Keratinocyte (primary cell): ENCODE results near the gene ADAMTS17.

Experiments used
- EZH2 ChIP-seq: IDR thresholded peaks from one replicate; pipeline ENCODE4 v1.6.1; 2012; ENCODE audit warnings: inconsistent platforms, mild to moderate bottlenecking, low read length, moderate library complexity
- TF ChIP-seq, protein P1 (sequence below), 3 experiments: IDR thresholded peaks in 1 of 3; conservative IDR thresholded peaks in 1 of 3; optimal IDR thresholded peaks in 1 of 3; 2 replicates in 2 of 3; 3 replicates in 1 of 3; pipeline versions ENCODE3 to v1.5.1; 2011; ENCODE audit warnings: low read length in 3 of 3, mild to moderate bottlenecking in 3 of 3, moderate library complexity in 2 of 3, control low read depth in 1 of 3, inconsistent platforms in 1 of 3; ENCODE audit not compliant: insufficient read depth in 2 of 3; ENCODE audit errors: extremely low read depth in 1 of 3

DNA sequence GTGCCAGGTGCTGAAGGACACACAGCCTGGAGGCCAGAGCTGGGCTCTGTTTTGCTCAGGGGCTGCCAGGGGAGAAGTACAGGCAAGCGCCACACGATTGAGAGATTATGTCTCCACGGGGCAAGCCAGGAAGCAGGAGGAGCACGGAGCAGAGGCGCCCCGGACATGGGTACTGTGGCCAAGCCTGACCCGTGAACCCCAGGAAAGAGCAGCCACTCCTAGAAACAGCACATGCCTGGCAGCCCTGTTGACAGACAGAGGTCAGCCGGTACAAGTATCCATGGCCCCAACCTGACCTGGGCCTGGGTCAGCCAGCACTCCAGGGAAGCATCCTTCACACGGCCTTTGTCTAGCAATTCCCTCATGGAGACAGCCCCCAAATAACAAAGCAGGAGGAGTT lies 89.4 kb downstream of the ADAMTS17 start:
- TF ChIP-seq, protein P1, sequence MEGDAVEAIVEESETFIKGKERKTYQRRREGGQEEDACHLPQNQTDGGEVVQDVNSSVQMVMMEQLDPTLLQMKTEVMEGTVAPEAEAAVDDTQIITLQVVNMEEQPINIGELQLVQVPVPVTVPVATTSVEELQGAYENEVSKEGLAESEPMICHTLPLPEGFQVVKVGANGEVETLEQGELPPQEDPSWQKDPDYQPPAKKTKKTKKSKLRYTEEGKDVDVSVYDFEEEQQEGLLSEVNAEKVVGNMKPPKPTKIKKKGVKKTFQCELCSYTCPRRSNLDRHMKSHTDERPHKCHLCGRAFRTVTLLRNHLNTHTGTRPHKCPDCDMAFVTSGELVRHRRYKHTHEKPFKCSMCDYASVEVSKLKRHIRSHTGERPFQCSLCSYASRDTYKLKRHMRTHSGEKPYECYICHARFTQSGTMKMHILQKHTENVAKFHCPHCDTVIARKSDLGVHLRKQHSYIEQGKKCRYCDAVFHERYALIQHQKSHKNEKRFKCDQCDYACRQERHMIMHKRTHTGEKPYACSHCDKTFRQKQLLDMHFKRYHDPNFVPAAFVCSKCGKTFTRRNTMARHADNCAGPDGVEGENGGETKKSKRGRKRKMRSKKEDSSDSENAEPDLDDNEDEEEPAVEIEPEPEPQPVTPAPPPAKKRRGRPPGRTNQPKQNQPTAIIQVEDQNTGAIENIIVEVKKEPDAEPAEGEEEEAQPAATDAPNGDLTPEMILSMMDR (optimal IDR thresholded peaks at IDR 0.05 in 1 of 3, IDR thresholded peaks at IDR 0.05 in 1 of 3, conservative IDR thresholded peaks at IDR 0.05 in 1 of 3; ENCODE audit: extremely low read depth in 1 of 3, insufficient read depth in 2 of 3, low read length in 3 of 3) = no peak
- no peak for TF ChIP-seq EZH2
